ENCODE data around the gene AOPEP.

The AOPEP gene

DNA sequence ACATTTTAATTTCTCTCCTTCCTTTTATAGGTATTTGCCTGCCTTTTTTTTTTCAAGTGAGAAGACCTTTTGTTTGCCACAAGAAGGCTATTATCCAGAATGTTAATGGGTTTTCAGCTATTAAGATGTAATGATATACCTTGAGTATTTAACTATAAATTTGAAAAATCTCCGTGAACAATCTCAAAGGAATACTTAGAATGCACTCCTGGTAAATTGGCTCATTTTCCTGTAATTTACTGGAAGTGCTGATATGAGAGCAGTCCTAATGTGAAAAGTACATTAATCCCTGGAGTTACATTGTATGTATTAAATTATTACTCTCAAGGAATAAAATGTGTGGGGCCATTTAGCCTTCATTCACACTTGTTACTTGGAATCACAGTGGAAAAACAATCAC lies 32.4 kb downstream of the AOPEP start:
- Histone ChIP-seq H3F3A (ENCODE audit: control insufficient read depth, insufficient read depth) (no peaks in the 10 kb centered on the region), H4K20me1 (ENCODE audit: control insufficient read depth, insufficient read depth, low read depth, low read length) (no peaks in the 10 kb centered on the region), H3K27me3 (ENCODE audit: control insufficient read depth, low read length) (no peaks in the 10 kb centered on the region), H3K9me2 (replicated peaks; ENCODE audit: control insufficient read depth, low read length) (no peaks in the 10 kb centered on the region), H3K4me3 (ENCODE audit: low read length) (no peak overlapping the region), H3K79me2 (ENCODE audit: control insufficient read depth, low read length) (peaks cover 7% of the 10 kb centered on the region), H3K27ac (ENCODE audit: low read depth, low read length) (no peak overlapping the region), H3K36me3 (ENCODE audit: control insufficient read depth, low read length) (peaks cover 6% of the 10 kb centered on the region; the same call in 1 of the 2 replicates), H3K4me2 (ENCODE audit: low read length) (no peak overlapping the region), H3K4me1 (ENCODE audit: control insufficient read depth, low read length) (no peaks in the 10 kb centered on the region), H3K9me3 (ENCODE audit: control insufficient read depth, insufficient read depth, low read length) (no peaks in the 10 kb centered on the region)
- TF ChIP-seq, protein P1, sequence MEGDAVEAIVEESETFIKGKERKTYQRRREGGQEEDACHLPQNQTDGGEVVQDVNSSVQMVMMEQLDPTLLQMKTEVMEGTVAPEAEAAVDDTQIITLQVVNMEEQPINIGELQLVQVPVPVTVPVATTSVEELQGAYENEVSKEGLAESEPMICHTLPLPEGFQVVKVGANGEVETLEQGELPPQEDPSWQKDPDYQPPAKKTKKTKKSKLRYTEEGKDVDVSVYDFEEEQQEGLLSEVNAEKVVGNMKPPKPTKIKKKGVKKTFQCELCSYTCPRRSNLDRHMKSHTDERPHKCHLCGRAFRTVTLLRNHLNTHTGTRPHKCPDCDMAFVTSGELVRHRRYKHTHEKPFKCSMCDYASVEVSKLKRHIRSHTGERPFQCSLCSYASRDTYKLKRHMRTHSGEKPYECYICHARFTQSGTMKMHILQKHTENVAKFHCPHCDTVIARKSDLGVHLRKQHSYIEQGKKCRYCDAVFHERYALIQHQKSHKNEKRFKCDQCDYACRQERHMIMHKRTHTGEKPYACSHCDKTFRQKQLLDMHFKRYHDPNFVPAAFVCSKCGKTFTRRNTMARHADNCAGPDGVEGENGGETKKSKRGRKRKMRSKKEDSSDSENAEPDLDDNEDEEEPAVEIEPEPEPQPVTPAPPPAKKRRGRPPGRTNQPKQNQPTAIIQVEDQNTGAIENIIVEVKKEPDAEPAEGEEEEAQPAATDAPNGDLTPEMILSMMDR (IDR thresholded peaks at IDR 0.05; ENCODE audit: low read depth, low read length, poor library complexity, severe bottlenecking): no peak
- no peak for TF ChIP-seq EZH2phosphoT487 (IDR thresholded peaks at IDR 0.05; ENCODE audit: borderline replicate concordance, low read length)

DNA sequence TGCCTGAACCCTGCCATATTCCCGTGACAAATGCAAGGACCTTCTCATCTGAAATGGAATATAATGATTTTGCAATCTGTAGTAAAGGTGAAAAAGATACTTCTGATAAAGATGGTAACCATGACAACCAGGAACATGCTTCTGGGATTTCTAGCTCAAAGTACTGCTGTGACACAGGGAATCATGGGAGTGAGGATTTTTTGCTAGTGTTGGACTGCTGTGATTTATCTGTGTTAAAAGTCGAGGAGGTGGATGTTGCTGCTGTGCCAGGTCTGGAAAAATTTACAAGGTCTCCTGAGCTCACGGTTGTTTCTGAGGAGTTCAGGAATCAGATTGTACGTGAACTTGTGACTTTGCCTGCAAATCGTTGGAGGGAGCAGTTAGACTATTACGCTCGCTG lies 33.5 kb downstream of the AOPEP start:
- H3K9me2 ChIP-seq (replicated peaks; ENCODE audit: control insufficient read depth, low read length): no peaks in the 10 kb centered on the region
- H3K4me1 ChIP-seq (ENCODE audit: control insufficient read depth, low read length): no peaks in the 10 kb centered on the region
- peaks cover 10% of the 10 kb centered on the region for H3K79me2 ChIP-seq (ENCODE audit: control insufficient read depth, low read length)
- no peaks in the 10 kb centered on the region for H3F3A ChIP-seq (ENCODE audit: control insufficient read depth, insufficient read depth)
- no peaks in the 10 kb centered on the region for H3K9me3 ChIP-seq (ENCODE audit: control insufficient read depth, insufficient read depth, low read length)
- H4K20me1 ChIP-seq (ENCODE audit: control insufficient read depth, insufficient read depth, low read depth, low read length): no peaks in the 10 kb centered on the region
- no peak overlapping the region for H3K4me3 ChIP-seq (ENCODE audit: low read length)
- H3K36me3 ChIP-seq (ENCODE audit: control insufficient read depth, low read length): peaks cover 6% of the 10 kb centered on the region; the same call in 1 of the 2 replicates
- TF ChIP-seq, protein P1 (IDR thresholded peaks at IDR 0.05; ENCODE audit: low read depth, low read length, poor library complexity, severe bottlenecking): no peak
- TF ChIP-seq EZH2phosphoT487 (IDR thresholded peaks at IDR 0.05; ENCODE audit: borderline replicate concordance, low read length): no peak
- no peak overlapping the region for H3K27ac ChIP-seq (ENCODE audit: low read depth, low read length)
- no peak overlapping the region for H3K4me2 ChIP-seq (ENCODE audit: low read length)
- no peaks in the 10 kb centered on the region for H3K27me3 ChIP-seq (ENCODE audit: control insufficient read depth, low read length)

DNA sequence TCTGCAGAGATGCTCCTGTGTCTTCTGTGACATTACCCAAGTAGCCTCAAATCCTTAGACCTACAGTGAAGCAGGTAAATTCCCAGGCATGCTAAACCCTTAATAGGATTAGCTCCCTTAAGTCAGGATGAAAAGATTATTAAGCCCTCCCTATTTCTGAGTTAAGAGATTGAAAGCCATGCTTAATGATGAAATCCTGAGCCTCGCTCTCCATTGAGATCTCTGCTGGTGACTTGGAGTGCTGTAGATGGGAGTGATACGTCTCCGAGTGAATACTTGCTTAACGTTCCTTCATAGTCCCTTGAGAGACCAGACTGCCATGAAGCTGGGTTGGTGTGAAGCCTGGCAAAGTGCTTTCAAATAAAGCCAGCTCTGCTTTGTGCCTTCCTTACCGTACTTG lies 34.2 kb downstream of the AOPEP start:
- Histone ChIP-seq H3K27ac (ENCODE audit: low read depth, low read length) (no peak overlapping the region), H3K9me3 (ENCODE audit: control insufficient read depth, insufficient read depth, low read length) (no peaks in the 10 kb centered on the region), H3K4me1 (ENCODE audit: control insufficient read depth, low read length) (no peaks in the 10 kb centered on the region), H3K4me2 (ENCODE audit: low read length) (no peak overlapping the region), H3K27me3 (ENCODE audit: control insufficient read depth, low read length) (no peaks in the 10 kb centered on the region), H3K9me2 (replicated peaks; ENCODE audit: control insufficient read depth, low read length) (no peaks in the 10 kb centered on the region), H3K36me3 (ENCODE audit: control insufficient read depth, low read length) (peaks cover 6% of the 10 kb centered on the region; the same call in 1 of the 2 replicates), H3K4me3 (ENCODE audit: low read length) (no peak overlapping the region), H3K79me2 (ENCODE audit: control insufficient read depth, low read length) (peaks cover 10% of the 10 kb centered on the region), H3F3A (ENCODE audit: control insufficient read depth, insufficient read depth) (no peaks in the 10 kb centered on the region), H4K20me1 (ENCODE audit: control insufficient read depth, insufficient read depth, low read depth, low read length) (no peaks in the 10 kb centered on the region)
- TF ChIP-seq, protein P1 (IDR thresholded peaks at IDR 0.05; ENCODE audit: low read depth, low read length, poor library complexity, severe bottlenecking): no peak
- no peak for TF ChIP-seq EZH2phosphoT487 (IDR thresholded peaks at IDR 0.05; ENCODE audit: borderline replicate concordance, low read length)

Data from DOHH2 (cell line).